ENCODE results near the gene DAW1. TPM values are rescaled to one million over a fixed set of nuclear protein-coding genes. Genes with fewer than 3 reads are reported as not detected.
"Not testable (repeated sequence)": the region's sequence is repeated elsewhere in the genome, so short reads cannot be mapped to it uniquely, and the experiment has no call there.

Gene DAW1
- total RNA-seq, 1 experiment from 2014 or later = 2.8 TPM

DNA sequence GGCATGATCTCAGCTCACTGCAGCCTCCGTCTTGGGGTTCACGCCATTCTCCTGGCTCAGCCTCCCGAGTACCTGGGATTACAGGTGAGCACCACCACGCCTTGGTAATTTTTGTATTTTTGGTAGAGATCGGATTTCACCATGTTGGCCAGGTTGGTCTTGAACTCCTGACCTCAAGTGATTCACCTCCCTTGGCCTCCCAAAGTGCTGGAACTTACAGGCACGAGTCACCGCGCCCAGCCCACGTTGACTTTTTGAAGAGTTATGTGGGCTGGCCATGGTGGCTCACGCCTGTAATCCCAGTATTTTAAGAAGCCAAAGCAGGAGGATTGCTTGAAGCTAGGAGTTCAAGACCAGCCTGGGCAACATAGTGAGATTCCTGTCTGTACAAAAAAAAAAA, 37.0 kb upstream of the DAW1 start:
- H3K4me2 ChIP-seq = no peak overlapping the region
- no peaks in the 10 kb centered on the region for H3K9me2 ChIP-seq (ENCODE audit: insufficient read depth)
- DNase-seq = peak in 1 of 2 experiments; percentile 51
- H3K27ac ChIP-seq = no peak overlapping the region
- ChIA-PET POLR2A (ENCODE audit: unreplicated experiment) (no interaction called here), CTCF (no interaction called here)
- H3F3A ChIP-seq (ENCODE audit: insufficient read depth, low read depth) = no peaks in the 10 kb centered on the region
- H3K9me3 ChIP-seq (ENCODE audit: insufficient read depth, low read depth) = 0 out of 2 replicates have a peak, but pooled peaks cover 7% of the 10 kb centered on the region
- H3K27me3 ChIP-seq (ENCODE audit: insufficient read depth, low read depth) = no peaks in the 10 kb centered on the region
- BruUV-seq (replicated peaks) = no TSS peak
- no peaks in the 10 kb centered on the region for H3K79me2 ChIP-seq (ENCODE audit: low read depth)
- H3K4me1 ChIP-seq (replicated peaks; ENCODE audit: insufficient read depth) = peaks cover under 1% of the 10 kb centered on the region; the same call in 1 of the 2 replicates
- H2AFZ ChIP-seq = no peak overlapping the region
- no peaks in the 10 kb centered on the region for H3K36me3 ChIP-seq (ENCODE audit: low read depth)
- H3K4me3 ChIP-seq = no peak overlapping the region
- no peaks in the 10 kb centered on the region for H4K20me1 ChIP-seq (ENCODE audit: insufficient read depth)
- intact Hi-C loops (cut with micrococcal nuclease; ENCODE audit: unreplicated experiment) = no loop called here
- TF ChIP-seq, protein P1, sequence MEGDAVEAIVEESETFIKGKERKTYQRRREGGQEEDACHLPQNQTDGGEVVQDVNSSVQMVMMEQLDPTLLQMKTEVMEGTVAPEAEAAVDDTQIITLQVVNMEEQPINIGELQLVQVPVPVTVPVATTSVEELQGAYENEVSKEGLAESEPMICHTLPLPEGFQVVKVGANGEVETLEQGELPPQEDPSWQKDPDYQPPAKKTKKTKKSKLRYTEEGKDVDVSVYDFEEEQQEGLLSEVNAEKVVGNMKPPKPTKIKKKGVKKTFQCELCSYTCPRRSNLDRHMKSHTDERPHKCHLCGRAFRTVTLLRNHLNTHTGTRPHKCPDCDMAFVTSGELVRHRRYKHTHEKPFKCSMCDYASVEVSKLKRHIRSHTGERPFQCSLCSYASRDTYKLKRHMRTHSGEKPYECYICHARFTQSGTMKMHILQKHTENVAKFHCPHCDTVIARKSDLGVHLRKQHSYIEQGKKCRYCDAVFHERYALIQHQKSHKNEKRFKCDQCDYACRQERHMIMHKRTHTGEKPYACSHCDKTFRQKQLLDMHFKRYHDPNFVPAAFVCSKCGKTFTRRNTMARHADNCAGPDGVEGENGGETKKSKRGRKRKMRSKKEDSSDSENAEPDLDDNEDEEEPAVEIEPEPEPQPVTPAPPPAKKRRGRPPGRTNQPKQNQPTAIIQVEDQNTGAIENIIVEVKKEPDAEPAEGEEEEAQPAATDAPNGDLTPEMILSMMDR (conservative IDR thresholded peaks at IDR 0.05) = no peak
- no peak for TF ChIP-seq EZH2 (IDR thresholded peaks at IDR 0.05; ENCODE audit: low read depth)

DNA sequence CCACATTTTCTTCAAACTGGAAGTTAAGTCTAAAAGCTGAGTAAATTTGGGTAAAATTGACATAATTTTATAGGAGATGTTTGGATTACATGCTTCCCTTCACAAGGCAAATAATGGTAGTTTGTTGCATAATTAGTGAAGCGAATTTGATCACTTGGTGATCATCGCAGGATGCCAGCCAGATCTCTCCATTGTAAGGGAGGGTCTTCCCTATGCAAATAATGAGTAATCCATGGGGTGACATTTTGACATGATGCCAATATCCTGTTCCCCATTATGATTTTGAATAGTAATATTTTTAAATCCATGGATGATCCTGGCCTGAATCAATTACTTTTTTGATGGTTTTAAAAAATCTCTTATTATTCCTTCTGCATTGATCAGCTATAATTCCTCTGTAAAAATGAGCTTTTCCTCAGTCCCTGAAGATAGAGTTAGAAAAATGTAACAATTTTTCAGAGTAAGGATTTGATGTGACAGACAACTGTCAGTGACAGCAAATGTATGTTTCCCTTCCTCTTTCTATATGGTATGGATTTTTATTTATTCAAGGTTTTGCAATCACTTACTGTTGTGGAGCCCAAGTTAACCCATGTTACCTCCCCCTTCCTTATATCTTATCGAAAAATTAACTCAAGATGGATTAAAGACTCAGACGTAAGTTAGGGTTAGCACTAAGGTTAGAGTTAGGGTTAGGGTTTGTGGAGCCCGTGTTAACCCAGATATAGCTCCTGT, 36.3 kb upstream of the DAW1 start:
- H3K9me2 ChIP-seq (ENCODE audit: insufficient read depth) = no peaks in the 10 kb centered on the region
- intact Hi-C loops (cut with micrococcal nuclease; ENCODE audit: unreplicated experiment) = no loop called here
- no peak overlapping the region for H3K4me2 ChIP-seq
- H2AFZ ChIP-seq = no peak overlapping the region
- H3K9me3 ChIP-seq (ENCODE audit: insufficient read depth, low read depth) = 0 out of 2 replicates have a peak, but pooled peaks cover 7% of the 10 kb centered on the region
- no peak overlapping the region for H3K4me3 ChIP-seq
- no peaks in the 10 kb centered on the region for H3K79me2 ChIP-seq (ENCODE audit: low read depth)
- H3K27ac ChIP-seq = no peak overlapping the region
- no peaks in the 10 kb centered on the region for H3K27me3 ChIP-seq (ENCODE audit: insufficient read depth, low read depth)
- POLR2A ChIA-PET (ENCODE audit: unreplicated experiment) = no interaction called here
- TF ChIP-seq, protein P1 (conservative IDR thresholded peaks at IDR 0.05) = no peak
- TF ChIP-seq EZH2 (IDR thresholded peaks at IDR 0.05; ENCODE audit: low read depth) = no peak
- H4K20me1 ChIP-seq (ENCODE audit: insufficient read depth) = no peaks in the 10 kb centered on the region
- DNase-seq = no peak
- BruUV-seq (replicated peaks) = no TSS peak
- no peaks in the 10 kb centered on the region for H3K36me3 ChIP-seq (ENCODE audit: low read depth)
- CTCF ChIA-PET = no interaction called here
- peaks cover 8% of the 10 kb centered on the region; the same call in 1 of the 2 replicates for H3K4me1 ChIP-seq (replicated peaks; ENCODE audit: insufficient read depth)
- H3F3A ChIP-seq (ENCODE audit: insufficient read depth, low read depth) = no peaks in the 10 kb centered on the region

DNA sequence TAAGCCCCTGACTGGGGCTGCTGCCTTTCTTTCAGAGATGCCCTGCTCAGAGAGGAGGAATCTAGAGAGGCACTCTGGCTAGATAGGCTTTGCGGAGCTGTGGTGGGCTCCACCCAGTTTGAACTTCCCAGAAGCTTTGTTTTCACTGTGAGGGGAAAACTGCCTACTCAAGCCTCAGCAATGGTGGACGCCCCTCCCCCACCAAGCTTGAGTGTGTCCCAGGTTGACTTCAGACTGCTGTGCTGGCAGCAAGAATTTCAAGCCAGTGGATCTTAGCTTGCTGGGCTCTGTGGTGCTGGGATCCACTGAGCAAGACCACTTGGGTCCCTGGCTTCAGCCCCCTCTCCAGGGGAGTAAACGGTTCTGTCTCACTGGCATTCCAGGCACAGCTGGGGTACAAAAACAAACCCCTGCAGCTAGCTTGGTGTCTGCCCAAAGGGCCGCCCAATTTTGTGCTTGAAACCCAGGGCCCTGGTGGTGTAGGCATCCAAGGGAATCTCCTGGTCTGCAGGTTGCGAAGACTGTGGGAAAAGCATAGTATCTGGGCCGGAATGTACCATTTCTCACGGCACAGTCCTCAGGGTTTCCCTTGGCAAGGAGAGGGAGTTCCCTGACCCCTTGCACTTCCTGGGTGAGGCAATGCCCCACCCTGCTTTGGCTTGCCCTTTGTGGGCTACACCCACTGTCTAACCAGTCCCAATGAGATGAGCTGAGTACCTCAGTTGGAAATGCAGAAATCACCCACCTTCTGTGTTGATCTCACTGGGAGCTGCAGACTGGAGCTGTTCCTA, 31.9 kb upstream of the DAW1 start:
- BruUV-seq (replicated peaks); intact Hi-C loops (cut with micrococcal nuclease; ENCODE audit: unreplicated experiment): not testable (repeated sequence)
- peak overlapping the region; percentile 29; the same call in 1 of the 2 replicates for H3K4me2 ChIP-seq

More for the DNA sequence above, 31.9 kb upstream of the DAW1 start:
- DNase-seq = peak in 1 of 2 experiments; percentile 44
- H3K27ac ChIP-seq; POLR2A ChIA-PET (ENCODE audit: unreplicated experiment); H3K79me2 ChIP-seq (ENCODE audit: low read depth); H3K36me3 ChIP-seq (ENCODE audit: low read depth); H3F3A ChIP-seq (ENCODE audit: insufficient read depth, low read depth); H3K27me3 ChIP-seq (ENCODE audit: insufficient read depth, low read depth); H3K4me3 ChIP-seq; H3K9me3 ChIP-seq (ENCODE audit: insufficient read depth, low read depth); H4K20me1 ChIP-seq (ENCODE audit: insufficient read depth); H3K9me2 ChIP-seq (ENCODE audit: insufficient read depth); H2AFZ ChIP-seq; CTCF ChIA-PET: not testable (repeated sequence)
- H3K4me1 ChIP-seq (replicated peaks; ENCODE audit: insufficient read depth) = peaks cover 12% of the 10 kb centered on the region; the same call in 1 of the 2 replicates
